NCI-H226 (cell line): ENCODE measurements around the gene KIF6.
"Not testable (repeated sequence)": the region's sequence is repeated elsewhere in the genome, so short reads cannot be mapped to it uniquely, and the experiment has no call there.

Experiments used
- DNase-seq: peaks from one replicate; pipeline ENCODE4 v3.0.0-alpha.2; 2015

The KIF6 gene

GRCh38 chr6:39706819-39707335 is 18.3 kb downstream of the KIF6 start:
- no peak for DNase-seq

GRCh38 chr6:39702265-39702664 is 22.9 kb downstream of the KIF6 start:
- DNase-seq, result no peak

GRCh38 chr6:39700362-39700761 is 24.8 kb downstream of the KIF6 start:
- DNase-seq, result no peak

GRCh38 chr6:39698789-39699188 is 26.4 kb downstream of the KIF6 start:
- DNase-seq, result no peak

GRCh38 chr6:39696986-39697788 is 28.0 kb downstream of the KIF6 start:
- DNase-seq, result no peak

- DNase-seq, result no peak
Measured at GRCh38 chr6:39695447-39695846, 29.8 kb downstream of the KIF6 start.

GRCh38 chr6:39693206-39693605 is 32.0 kb downstream of the KIF6 start:
- DNase-seq, result no peak

GRCh38 chr6:39688494-39688893 is 36.7 kb downstream of the KIF6 start:
- peak; percentile 49 for DNase-seq

GRCh38 chr6:39686976-39687375 is 38.2 kb downstream of the KIF6 start:
- no peak for DNase-seq

- no peak for DNase-seq
Measured at GRCh38 chr6:39685938-39686337, 39.3 kb downstream of the KIF6 start.

- no peak for DNase-seq
Measured at GRCh38 chr6:39685489-39685826, 39.8 kb downstream of the KIF6 start.

GRCh38 chr6:39684790-39685488 is 40.3 kb downstream of the KIF6 start:
- peak; percentile 8 for DNase-seq

GRCh38 chr6:39681674-39682121 is 43.5 kb downstream of the KIF6 start:
- peak; percentile 14 for DNase-seq

- no peak for DNase-seq
Measured at GRCh38 chr6:39678914-39679313, 46.3 kb downstream of the KIF6 start.

GRCh38 chr6:39677318-39677717 is 47.9 kb downstream of the KIF6 start:
- not testable (repeated sequence) for DNase-seq

GRCh38 chr6:39670519-39670918 is 54.7 kb downstream of the KIF6 start:
- DNase-seq, result no peak

GRCh38 chr6:39669973-39670342 is 55.2 kb downstream of the KIF6 start:
- DNase-seq, result no peak

GRCh38 chr6:39669207-39669972 is 55.8 kb downstream of the KIF6 start:
- DNase-seq, result no peak

- DNase-seq, result no peak
Measured at GRCh38 chr6:39666706-39667489, 58.3 kb downstream of the KIF6 start.

- DNase-seq, result no peak
Measured at GRCh38 chr6:39665861-39666260, 59.3 kb downstream of the KIF6 start.

- DNase-seq, result no peak
Measured at GRCh38 chr6:39664173-39664572, 61.0 kb downstream of the KIF6 start.

- DNase-seq, result no peak
Measured at GRCh38 chr6:39657355-39658135, 67.7 kb downstream of the KIF6 start.
